ENCODE data around the gene PLK1. TPM values are rescaled to one million over a fixed set of nuclear protein-coding genes. Genes with fewer than 3 reads are reported as not detected.

PLK1 gene
- total and polyA plus RNA-seq, 2 of the 13 experiments (the other 11 are each of a cell fraction or from before 2014, with no cell fraction given): 71.5 to 76.3 TPM

DNA sequence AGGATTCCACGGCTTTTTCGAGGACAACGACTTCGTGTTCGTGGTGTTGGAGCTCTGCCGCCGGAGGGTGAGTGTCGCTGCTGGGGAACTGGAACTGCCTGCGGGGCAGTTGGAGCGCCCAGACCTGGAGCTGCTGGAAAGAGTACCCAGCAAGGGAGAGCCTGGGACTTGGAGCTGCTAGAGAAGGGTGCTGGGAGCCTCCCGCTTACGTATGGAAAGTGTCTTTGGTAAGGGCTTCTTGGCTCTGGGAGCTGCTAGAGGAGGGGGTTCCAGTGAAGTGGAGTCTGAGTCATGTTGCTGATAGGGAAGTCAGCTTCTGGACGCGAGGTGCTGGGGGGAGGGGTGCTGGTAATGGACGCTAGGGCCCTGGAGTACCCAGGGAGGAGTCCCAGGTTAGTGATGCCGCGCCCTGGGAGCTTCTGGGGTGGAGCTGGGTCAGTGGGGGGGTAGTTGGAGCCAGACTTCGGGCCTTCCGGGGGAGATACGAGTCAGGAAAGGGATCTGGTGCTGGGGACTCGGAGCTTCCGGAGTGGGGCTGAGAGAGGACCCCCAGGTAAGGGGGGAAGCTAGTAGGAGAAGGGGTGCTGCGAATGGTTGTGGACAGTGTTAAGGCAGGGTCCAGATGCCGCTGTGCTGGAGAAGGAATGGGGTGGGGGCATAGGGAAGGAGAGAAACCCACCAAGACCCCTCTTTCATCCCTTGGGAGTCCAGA lies 741 bp downstream of the PLK1 start (continued):
- TF ChIP-seq ZBTB33 (CRISPR knock-in tag; IDR thresholded peaks at IDR 0.05) (no peak), HNRNPUL1 (IDR thresholded peaks at IDR 0.05; ENCODE audit: low read depth, low read length) (no peak), FOXK2 (IDR thresholded peaks at IDR 0.05) (no peak), THAP9 (CRISPR knock-in tag; IDR thresholded peaks at IDR 0.05; ENCODE audit: borderline replicate concordance) (0 out of 2 replicates have a peak, but pooled peaks have one; percentile 3), KAT7 (CRISPR knock-in tag; IDR thresholded peaks at IDR 0.05; ENCODE audit: borderline replicate concordance) (0 out of 2 replicates have a peak, but pooled peaks have one; percentile 10), POLR2A (IDR thresholded peaks at IDR 0.05; ENCODE audit: insufficient read depth in 1 of 2, low read depth in 2 of 2, low read length in 2 of 2) (0 out of 4 replicates have a peak, but pooled peaks of 1 of the 2 experiments have one; percentile 31), HNF1B (CRISPR knock-in tag; IDR thresholded peaks at IDR 0.05) (no peak), HOXA5 (CRISPR knock-in tag; IDR thresholded peaks at IDR 0.05) (no peak), KMT2A (CRISPR knock-in tag; IDR thresholded peaks at IDR 0.05) (0 out of 2 replicates have a peak, but pooled peaks have one; percentile 25), SALL1 (CRISPR knock-in tag; IDR thresholded peaks at IDR 0.05) (peak; percentile 13; the same call in 1 of the 2 replicates), HNF4G (IDR thresholded peaks at IDR 0.05; ENCODE audit: borderline replicate concordance, low read depth, low read length) (0 out of 2 replicates have a peak, but pooled peaks have one; percentile 8), HNF4G (CRISPR knock-in tag; IDR thresholded peaks at IDR 0.05; ENCODE audit: borderline replicate concordance, low read depth) (no peak; the same call in 1 of the 2 replicates), ZNF263 (CRISPR knock-in tag; IDR thresholded peaks at IDR 0.05) (peak; percentile 84), ZNF674 (CRISPR knock-in tag; IDR thresholded peaks at IDR 0.05; ENCODE audit: low read depth) (no peak), ETV5 (CRISPR knock-in tag; IDR thresholded peaks at IDR 0.05; ENCODE audit: borderline replicate concordance) (0 out of 2 replicates have a peak, but pooled peaks have one; percentile 6)
- TF ChIP-seq, protein P1, sequence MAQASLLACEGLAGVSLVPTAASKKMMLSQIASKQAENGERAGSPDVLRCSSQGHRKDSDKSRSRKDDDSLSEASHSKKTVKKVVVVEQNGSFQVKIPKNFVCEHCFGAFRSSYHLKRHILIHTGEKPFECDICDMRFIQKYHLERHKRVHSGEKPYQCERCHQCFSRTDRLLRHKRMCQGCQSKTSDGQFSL (CRISPR knock-in tag; IDR thresholded peaks at IDR 0.05): peak; percentile 91
- TF ChIP-seq, protein P2, sequence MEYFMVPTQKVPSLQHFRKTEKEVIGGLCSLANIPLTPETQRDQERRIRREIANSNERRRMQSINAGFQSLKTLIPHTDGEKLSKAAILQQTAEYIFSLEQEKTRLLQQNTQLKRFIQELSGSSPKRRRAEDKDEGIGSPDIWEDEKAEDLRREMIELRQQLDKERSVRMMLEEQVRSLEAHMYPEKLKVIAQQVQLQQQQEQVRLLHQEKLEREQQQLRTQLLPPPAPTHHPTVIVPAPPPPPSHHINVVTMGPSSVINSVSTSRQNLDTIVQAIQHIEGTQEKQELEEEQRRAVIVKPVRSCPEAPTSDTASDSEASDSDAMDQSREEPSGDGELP (IDR thresholded peaks at IDR 0.05; ENCODE audit: borderline replicate concordance, low read depth): no peak
- TF ChIP-seq, protein P3, sequence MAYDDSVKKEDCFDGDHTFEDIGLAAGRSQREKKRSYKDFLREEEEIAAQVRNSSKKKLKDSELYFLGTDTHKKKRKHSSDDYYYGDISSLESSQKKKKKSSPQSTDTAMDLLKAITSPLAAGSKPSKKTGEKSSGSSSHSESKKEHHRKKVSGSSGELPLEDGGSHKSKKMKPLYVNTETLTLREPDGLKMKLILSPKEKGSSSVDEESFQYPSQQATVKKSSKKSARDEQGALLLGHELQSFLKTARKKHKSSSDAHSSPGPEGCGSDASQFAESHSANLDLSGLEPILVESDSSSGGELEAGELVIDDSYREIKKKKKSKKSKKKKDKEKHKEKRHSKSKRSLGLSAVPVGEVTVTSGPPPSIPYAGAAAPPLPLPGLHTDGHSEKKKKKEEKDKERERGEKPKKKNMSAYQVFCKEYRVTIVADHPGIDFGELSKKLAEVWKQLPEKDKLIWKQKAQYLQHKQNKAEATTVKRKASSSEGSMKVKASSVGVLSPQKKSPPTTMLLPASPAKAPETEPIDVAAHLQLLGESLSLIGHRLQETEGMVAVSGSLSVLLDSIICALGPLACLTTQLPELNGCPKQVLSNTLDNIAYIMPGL (CRISPR knock-in tag; IDR thresholded peaks at IDR 0.05; ENCODE audit: borderline replicate concordance in 1 of 2, low read depth in 1 of 2): no peak

All from HepG2 (cell line).